Measurements from ENCODE around the gene ERICH3. TPM values are rescaled to one million over a fixed set of nuclear protein-coding genes. Genes with fewer than 3 reads are reported as not detected.

The ERICH3 gene
- total RNA-seq, 1 experiment from 2014 or later = not detected

- H3K27me3 Mint-ChIP-seq (ENCODE audit: low read depth) = no peaks in the 10 kb centered on the region; the same call in 1 of the 2 replicates
- Histone ChIP-seq H3K23me2 (ENCODE audit: insufficient read length, low read depth, low read length, poor library complexity, severe bottlenecking) (no peaks in the 10 kb centered on the region), H4K20me1 (ENCODE audit: control insufficient read depth, insufficient read depth, insufficient read length) (no peaks in the 10 kb centered on the region), H3K79me2 (ENCODE audit: insufficient read depth, low read length) (no peaks in the 10 kb centered on the region), H2BK120ac (ENCODE audit: low read depth, low read length, poor library complexity, severe bottlenecking) (no peak overlapping the region), H4K91ac (ENCODE audit: insufficient read length, low read depth, low read length) (no peak overlapping the region), H3K9me3 (ENCODE audit: control insufficient read depth, low read depth, low read length) (no peaks in the 10 kb centered on the region), H2BK12ac (ENCODE audit: insufficient read length, low read depth, low read length) (no peak overlapping the region), H3K79me1 (ENCODE audit: insufficient read depth, low read depth, low read length, poor library complexity, severe bottlenecking) (no peaks in the 10 kb centered on the region), H3K9ac (ENCODE audit: extremely low read depth, insufficient read length, low read length) (no peak overlapping the region), H3K4me1 (ENCODE audit: insufficient read depth, low read length) (no peaks in the 10 kb centered on the region), H3K23ac (ENCODE audit: insufficient read length, low read depth, low read length) (no peak overlapping the region), H3K56ac (ENCODE audit: insufficient read length, low read depth, low read length) (no peak overlapping the region), H3K4ac (ENCODE audit: low read depth, low read length) (no peak overlapping the region), H2AK5ac (ENCODE audit: insufficient read length, low read length) (no peak overlapping the region), H2BK5ac (ENCODE audit: insufficient read length, low read length) (no peak overlapping the region), H3K27me3 (ENCODE audit: insufficient read depth, low read length) (no peaks in the 10 kb centered on the region), H3K27ac (ENCODE audit: insufficient read length, low read depth, low read length) (no peak overlapping the region), H4K5ac (ENCODE audit: insufficient read length, low read depth, low read length) (no peak overlapping the region), H4K8ac (replicated peaks; ENCODE audit: insufficient read length, low read depth, low read length) (no peak overlapping the region), H2BK20ac (ENCODE audit: low read depth, low read length, poor library complexity, severe bottlenecking) (no peak overlapping the region), H3K4me2 (ENCODE audit: insufficient read depth, insufficient read length, low read length) (no peak overlapping the region), H3K14ac (ENCODE audit: insufficient read depth, low read length) (no peak overlapping the region), H3T11ph (ENCODE audit: low read length) (no peak overlapping the region), H2BK15ac (ENCODE audit: low read depth, low read length) (no peak overlapping the region), H2AFZ (ENCODE audit: low read length) (peak overlapping the region; percentile 91), H3K18ac (ENCODE audit: insufficient read length, low read depth, low read length) (no peak overlapping the region)
- no CpG with 5 or more reads among the region's 2 CpGs for WGBS (ENCODE audit: extremely low coverage, insufficient read length, low lambda C conversion rate)
- H3K36me3 Mint-ChIP-seq (ENCODE audit: insufficient read depth in 1 of 3, low read depth in 3 of 3) = no peaks in the 10 kb centered on the region
- TF ChIP-seq CTCF (conservative IDR thresholded peaks at IDR 0.05) = no peak
- no peak overlapping the region for H3K4me3 Mint-ChIP-seq
- DNase-seq = no peak
- H3K27ac Mint-ChIP-seq = peak overlapping the region; percentile 37 to 72 (median 40); a peak in 5 of 7 replicates
- H3K9me3 Mint-ChIP-seq = no peaks in the 10 kb centered on the region; a peak in 1 of 5 replicates
- peaks cover 4% of the 10 kb centered on the region in 2 experiments; a peak in 3 of 4 replicates for H3K4me1 Mint-ChIP-seq
Measured at GRCh38 chr1:74690364-74690696, 16.7 kb upstream of the ERICH3 start.

All from H9 (cell line).